Hypothalamus (tissue), 51 donors: Measurements from ENCODE around the gene H1-8.
"Not testable (repeated sequence)": the region's sequence is repeated elsewhere in the genome, so short reads cannot be mapped to it uniquely, and the experiment has no call there.

Experiments
- DNase-seq, 51 donors: peaks; one replicate each; lab custom pipeline; 2025; lab: John Stamatoyannopoulos, UW

Gene H1-8

GRCh38 chr3:129531699-129532098 is 11.3 kb upstream of the H1-8 start:
- DNase-seq: no peak

GRCh38 chr3:129532261-129532660 is 10.7 kb upstream of the H1-8 start:
- DNase-seq: no peak

GRCh38 chr3:129533406-129533805 is 9.6 kb upstream of the H1-8 start:
- DNase-seq: no peak

- no peak for DNase-seq
These were observed 8.4 kb upstream of the H1-8 start for GRCh38 chr3:129534428-129535027.

GRCh38 chr3:129535075-129535474 is 7.9 kb upstream of the H1-8 start:
- DNase-seq: no peak

GRCh38 chr3:129536374-129536667 is 6.7 kb upstream of the H1-8 start:
- DNase-seq: no peak

GRCh38 chr3:129536804-129537203 is 6.2 kb upstream of the H1-8 start:
- DNase-seq: no peak

- no peak for DNase-seq
These were observed 3.8 kb upstream of the H1-8 start for GRCh38 chr3:129539206-129539605.

- no peak for DNase-seq
These were observed 2.0 kb upstream of the H1-8 start for GRCh38 chr3:129540776-129541516.

GRCh38 chr3:129542747-129543146 is 228 bp upstream of the H1-8 start:
- no peak for DNase-seq

- DNase-seq: no peak
These were observed 1.0 kb downstream of the H1-8 start for GRCh38 chr3:129543999-129544398.

- not testable (repeated sequence) for DNase-seq
These were observed 3.0 kb downstream of the H1-8 start for GRCh38 chr3:129545951-129546350.

- no peak for DNase-seq
These were observed 4.3 kb downstream of the H1-8 start for GRCh38 chr3:129547241-129547640.

- DNase-seq: no peak
These were observed 5.4 kb downstream of the H1-8 start for GRCh38 chr3:129548104-129548965.

- DNase-seq: no peak
These were observed 6.2 kb downstream of the H1-8 start for GRCh38 chr3:129549006-129549800.

- no peak for DNase-seq
These were observed 6.8 kb downstream of the H1-8 start for GRCh38 chr3:129549805-129550204.

- peak in 9 of 51 donors; percentile 4 to 29 (median 13) for DNase-seq
These were observed 9.5 kb downstream of the H1-8 start for GRCh38 chr3:129552287-129553050.

GRCh38 chr3:129553171-129553570 is 10.2 kb downstream of the H1-8 start:
- DNase-seq: no peak

- DNase-seq: no peak
These were observed 10.7 kb downstream of the H1-8 start for GRCh38 chr3:129553719-129554118.
